ENCODE results near the gene DCST2.
A peak's percentile ranks its signal among the peaks of the same experiment; 100 is the strongest.

DCST2 gene

DNA sequence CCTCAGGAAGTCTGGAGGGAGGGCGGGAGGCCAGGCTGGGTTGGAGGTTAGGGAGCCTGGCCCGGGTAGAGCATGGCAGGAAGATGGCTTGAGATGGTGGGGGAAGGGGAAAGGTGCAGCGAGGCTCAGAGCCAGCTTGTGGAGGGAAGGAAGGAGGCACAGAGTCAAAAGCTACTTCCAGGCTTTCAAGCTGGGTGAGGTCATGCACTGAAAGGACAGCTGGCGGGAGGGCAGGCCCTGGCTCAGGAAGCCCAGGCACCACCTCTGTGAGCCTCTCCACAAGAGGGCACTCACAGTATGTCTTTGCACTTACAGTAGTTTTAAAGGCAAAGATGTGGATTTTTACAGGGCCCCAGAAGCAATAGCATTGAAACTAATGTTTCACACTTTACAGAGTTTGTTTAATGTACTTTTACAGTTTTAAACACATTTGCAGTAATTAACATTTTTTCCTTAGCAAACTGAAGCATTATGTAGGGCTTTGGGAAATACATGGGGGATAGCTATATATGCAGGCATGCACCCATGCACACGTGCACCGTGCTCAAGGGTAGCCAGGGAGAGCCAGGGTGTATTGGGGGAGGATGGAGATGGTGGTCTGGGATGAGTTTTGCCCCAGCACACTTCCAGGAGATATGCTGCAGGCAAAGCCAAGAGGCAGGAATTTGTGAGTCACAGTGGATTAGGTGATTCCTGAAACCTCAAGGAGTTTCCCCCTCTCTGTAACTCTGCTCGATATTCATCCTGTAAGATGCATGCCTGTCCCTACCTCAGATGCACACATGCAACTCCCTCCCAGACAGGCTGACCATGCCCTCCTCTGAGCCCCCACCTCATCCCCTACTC, 11.5 kb upstream of the DCST2 start:
- Histone ChIP-seq H3K79me2 (ENCODE audit: insufficient read depth, low read length) (no peaks in the 10 kb centered on the region), H3K4me3 (ENCODE audit: low read length, poor library complexity, severe bottlenecking) (no peak overlapping the region), H3K36me3 (ENCODE audit: insufficient read depth, low read length) (no peaks in the 10 kb centered on the region), H3K9ac (ENCODE audit: low read depth, low read length, poor library complexity, severe bottlenecking) (no peak overlapping the region), H3K9me2 (replicated peaks; ENCODE audit: low read depth, low read length) (no peaks in the 10 kb centered on the region), H3F3A (ENCODE audit: low read depth) (no peaks in the 10 kb centered on the region), H4K20me1 (ENCODE audit: insufficient read depth, low read length, poor library complexity, severe bottlenecking) (no peaks in the 10 kb centered on the region), H3K27me3 (ENCODE audit: insufficient read depth, low read length, poor library complexity, severe bottlenecking) (no peaks in the 10 kb centered on the region), H3K4me2 (ENCODE audit: low read depth, low read length, poor library complexity, severe bottlenecking) (no peak overlapping the region), H2AFZ (ENCODE audit: low read length) (peak overlapping the region; percentile 55; the same call in 1 of the 2 replicates), H3K4me1 (ENCODE audit: insufficient read depth, low read length, poor library complexity, severe bottlenecking) (peaks cover 8% of the 10 kb centered on the region), H3K9me3 (ENCODE audit: insufficient read depth, low read depth, low read length) (no peaks in the 10 kb centered on the region)
- no peak for TF ChIP-seq EZH2phosphoT487 (IDR thresholded peaks at IDR 0.05; ENCODE audit: borderline replicate concordance)
- TF ChIP-seq, protein P1, sequence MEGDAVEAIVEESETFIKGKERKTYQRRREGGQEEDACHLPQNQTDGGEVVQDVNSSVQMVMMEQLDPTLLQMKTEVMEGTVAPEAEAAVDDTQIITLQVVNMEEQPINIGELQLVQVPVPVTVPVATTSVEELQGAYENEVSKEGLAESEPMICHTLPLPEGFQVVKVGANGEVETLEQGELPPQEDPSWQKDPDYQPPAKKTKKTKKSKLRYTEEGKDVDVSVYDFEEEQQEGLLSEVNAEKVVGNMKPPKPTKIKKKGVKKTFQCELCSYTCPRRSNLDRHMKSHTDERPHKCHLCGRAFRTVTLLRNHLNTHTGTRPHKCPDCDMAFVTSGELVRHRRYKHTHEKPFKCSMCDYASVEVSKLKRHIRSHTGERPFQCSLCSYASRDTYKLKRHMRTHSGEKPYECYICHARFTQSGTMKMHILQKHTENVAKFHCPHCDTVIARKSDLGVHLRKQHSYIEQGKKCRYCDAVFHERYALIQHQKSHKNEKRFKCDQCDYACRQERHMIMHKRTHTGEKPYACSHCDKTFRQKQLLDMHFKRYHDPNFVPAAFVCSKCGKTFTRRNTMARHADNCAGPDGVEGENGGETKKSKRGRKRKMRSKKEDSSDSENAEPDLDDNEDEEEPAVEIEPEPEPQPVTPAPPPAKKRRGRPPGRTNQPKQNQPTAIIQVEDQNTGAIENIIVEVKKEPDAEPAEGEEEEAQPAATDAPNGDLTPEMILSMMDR (conservative IDR thresholded peaks at IDR 0.05; ENCODE audit: low read length) = peak; percentile 76

DNA sequence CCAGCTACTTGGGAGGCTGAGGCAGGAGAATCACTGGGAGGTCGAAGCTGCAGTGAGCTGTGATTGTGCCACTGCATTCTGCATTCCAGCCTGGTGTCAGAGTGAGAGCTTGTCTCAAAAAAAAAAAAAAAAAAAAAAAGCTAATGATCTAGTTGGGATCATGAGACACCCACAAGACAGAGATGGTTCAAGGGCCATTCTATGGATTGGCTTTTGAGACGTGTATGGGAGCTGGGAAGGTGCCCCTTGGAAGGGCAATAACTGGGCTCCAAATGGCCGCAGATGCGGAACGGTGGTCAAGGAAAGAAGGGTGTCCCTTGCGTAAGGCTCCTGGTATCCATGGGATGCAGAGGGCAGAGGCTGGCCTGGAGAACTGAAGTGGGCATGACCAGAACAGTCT, 10.8 kb upstream of the DCST2 start:
- H3K9ac ChIP-seq (ENCODE audit: low read depth, low read length, poor library complexity, severe bottlenecking) = no peak overlapping the region
- H3K4me3 ChIP-seq (ENCODE audit: low read length, poor library complexity, severe bottlenecking) = no peak overlapping the region
- no peaks in the 10 kb centered on the region for H3K9me2 ChIP-seq (replicated peaks; ENCODE audit: low read depth, low read length)
- H3K27me3 ChIP-seq (ENCODE audit: insufficient read depth, low read length, poor library complexity, severe bottlenecking) = no peaks in the 10 kb centered on the region
- peaks cover 8% of the 10 kb centered on the region for H3K4me1 ChIP-seq (ENCODE audit: insufficient read depth, low read length, poor library complexity, severe bottlenecking)
- no peaks in the 10 kb centered on the region for H3K9me3 ChIP-seq (ENCODE audit: insufficient read depth, low read depth, low read length)
- H3F3A ChIP-seq (ENCODE audit: low read depth) = no peaks in the 10 kb centered on the region
- no peaks in the 10 kb centered on the region for H3K79me2 ChIP-seq (ENCODE audit: insufficient read depth, low read length)
- H3K36me3 ChIP-seq (ENCODE audit: insufficient read depth, low read length) = no peaks in the 10 kb centered on the region
- H4K20me1 ChIP-seq (ENCODE audit: insufficient read depth, low read length, poor library complexity, severe bottlenecking) = no peaks in the 10 kb centered on the region
- H3K4me2 ChIP-seq (ENCODE audit: low read depth, low read length, poor library complexity, severe bottlenecking) = no peak overlapping the region
- TF ChIP-seq EZH2phosphoT487 (IDR thresholded peaks at IDR 0.05; ENCODE audit: borderline replicate concordance) = no peak
- TF ChIP-seq, protein P1 (conservative IDR thresholded peaks at IDR 0.05; ENCODE audit: low read length) = no peak
- peak overlapping the region; percentile 55; the same call in 1 of the 2 replicates for H2AFZ ChIP-seq (ENCODE audit: low read length)

DNA sequence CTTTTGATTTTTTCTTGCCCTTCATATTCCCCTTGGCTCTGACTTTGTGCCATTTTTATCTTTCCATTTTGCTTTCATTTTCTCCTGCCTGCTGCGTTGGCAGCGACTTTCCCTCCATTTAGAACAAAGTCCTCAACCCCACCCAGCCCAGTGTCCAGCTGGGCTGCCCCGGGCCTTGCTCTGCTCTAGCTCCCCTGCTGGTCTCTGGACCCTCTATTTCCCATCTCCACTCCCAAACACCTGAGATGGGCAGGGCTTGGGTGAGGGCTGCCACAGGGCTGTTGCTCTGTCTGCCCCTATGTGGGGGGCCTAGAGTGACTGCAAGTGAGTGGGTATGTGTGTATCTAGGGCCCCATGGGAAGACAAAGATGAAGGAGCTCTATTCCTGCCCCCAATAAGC, 10.2 kb upstream of the DCST2 start:
- no peak overlapping the region for H2AFZ ChIP-seq (ENCODE audit: low read length)
- no peak overlapping the region for H3K9ac ChIP-seq (ENCODE audit: low read depth, low read length, poor library complexity, severe bottlenecking)

More for the DNA sequence above, 10.2 kb upstream of the DCST2 start:
- H3K79me2 ChIP-seq (ENCODE audit: insufficient read depth, low read length) = no peaks in the 10 kb centered on the region
- peaks cover 13% of the 10 kb centered on the region for H3K4me1 ChIP-seq (ENCODE audit: insufficient read depth, low read length, poor library complexity, severe bottlenecking)
- H3K27me3 ChIP-seq (ENCODE audit: insufficient read depth, low read length, poor library complexity, severe bottlenecking) = no peaks in the 10 kb centered on the region
- TF ChIP-seq, protein P1 (conservative IDR thresholded peaks at IDR 0.05; ENCODE audit: low read length) = no peak
- no peak for TF ChIP-seq EZH2phosphoT487 (IDR thresholded peaks at IDR 0.05; ENCODE audit: borderline replicate concordance)
- no peaks in the 10 kb centered on the region for H3K9me3 ChIP-seq (ENCODE audit: insufficient read depth, low read depth, low read length)
- H3K36me3 ChIP-seq (ENCODE audit: insufficient read depth, low read length) = no peaks in the 10 kb centered on the region
- no peak overlapping the region for H3K4me2 ChIP-seq (ENCODE audit: low read depth, low read length, poor library complexity, severe bottlenecking)
- no peak overlapping the region for H3K4me3 ChIP-seq (ENCODE audit: low read length, poor library complexity, severe bottlenecking)
- H3K9me2 ChIP-seq (replicated peaks; ENCODE audit: low read depth, low read length) = no peaks in the 10 kb centered on the region
- H3F3A ChIP-seq (ENCODE audit: low read depth) = no peaks in the 10 kb centered on the region
- H4K20me1 ChIP-seq (ENCODE audit: insufficient read depth, low read length, poor library complexity, severe bottlenecking) = no peaks in the 10 kb centered on the region
